Trophoblast cell (in vitro differentiated cells and primary cell): ENCODE results near the gene BSN.

ENCODE experiments used
- DNase-seq, 2 donors: peaks; one replicate each; pipeline ENCODE4 v3.0.0-alpha.2; 2016
- H2AFZ ChIP-seq: 2 replicates; pipeline ENCODE4 v1.6.1; 2013; ENCODE audit warnings: low read length, moderate library complexity, mild to moderate bottlenecking; ENCODE audit not compliant: insufficient read depth, poor library complexity
- H2AK5ac ChIP-seq: 2 replicates; pipeline ENCODE4 v1.6.1; 2013; ENCODE audit warnings: mild to moderate bottlenecking, low read length
- H2BK120ac ChIP-seq: 2 replicates; pipeline ENCODE4 v1.6.1; 2013; ENCODE audit warnings: low read length, mild to moderate bottlenecking, moderate library complexity; ENCODE audit not compliant: insufficient read depth, poor library complexity
- H2BK12ac ChIP-seq: 2 replicates; pipeline ENCODE4 v1.6.1; 2013; ENCODE audit warnings: mild to moderate bottlenecking, low read length, moderate library complexity
- H2BK5ac ChIP-seq: 2 replicates; pipeline ENCODE4 v1.6.1; 2013; ENCODE audit warnings: low read length, low read depth, moderate library complexity, mild to moderate bottlenecking; ENCODE audit not compliant: poor library complexity
- H3K14ac ChIP-seq: 2 replicates; pipeline ENCODE4 v1.6.1; 2013; ENCODE audit warnings: mild to moderate bottlenecking, low read length
- H3K18ac ChIP-seq: 2 replicates; pipeline ENCODE4 v1.6.1; 2013; ENCODE audit warnings: mild to moderate bottlenecking, low read length
- H3K23ac ChIP-seq: 2 replicates; pipeline ENCODE4 v1.6.1; 2013; ENCODE audit warnings: low read length
- H3K27ac ChIP-seq: 2 replicates; pipeline ENCODE4 v1.5.1; 2013; ENCODE audit warnings: low read depth, mild to moderate bottlenecking, inconsistent platforms, low read length, moderate library complexity
- H3K27me3 ChIP-seq: 2 replicates; pipeline ENCODE4 v1.6.1; 2013; ENCODE audit warnings: inconsistent platforms, mild to moderate bottlenecking, low read length, moderate library complexity; ENCODE audit not compliant: insufficient read depth
- H3K36me3 ChIP-seq, 2 experiments: 1 replicate in 1 of 2; 2 replicates in 1 of 2; pipeline ENCODE4 v1.6.1; 2013; ENCODE audit warnings: low read length in 2 of 2, mild to moderate bottlenecking in 2 of 2, moderate library complexity in 1 of 2; ENCODE audit not compliant: insufficient read depth in 2 of 2, control insufficient read depth in 1 of 2
- H3K4ac ChIP-seq: 2 replicates; pipeline ENCODE4 v1.6.1; 2013; ENCODE audit warnings: low read depth, mild to moderate bottlenecking, low read length, moderate library complexity
- H3K4me1 ChIP-seq, 2 experiments: 1 replicate in 1 of 2; 2 replicates in 1 of 2; pipeline ENCODE4 v1.6.1; 2013; ENCODE audit warnings: low read length in 2 of 2, mild to moderate bottlenecking in 2 of 2, moderate library complexity in 1 of 2; ENCODE audit not compliant: insufficient read depth in 2 of 2, control insufficient read depth in 1 of 2
- H3K4me2 ChIP-seq: 2 replicates; pipeline ENCODE4 v1.6.1; 2013; ENCODE audit warnings: inconsistent platforms, mild to moderate bottlenecking, low read length, moderate library complexity
- H3K4me3 ChIP-seq: 2 replicates; pipeline ENCODE4 v1.5.1; 2013; ENCODE audit warnings: mild to moderate bottlenecking, low read depth, low read length, inconsistent platforms
- H3K79me1 ChIP-seq: one replicate; pipeline ENCODE4 v1.6.1; 2013; ENCODE audit warnings: low read length
- H3K79me2 ChIP-seq: 2 replicates; pipeline ENCODE4 v1.6.1; 2013; ENCODE audit warnings: low read length, mild to moderate bottlenecking; ENCODE audit not compliant: control insufficient read depth, insufficient read depth, poor library complexity
- H3K9ac ChIP-seq: 2 replicates; pipeline ENCODE4 v1.6.1; 2013; ENCODE audit warnings: mild to moderate bottlenecking, low read length
- H3K9me3 ChIP-seq: 2 replicates; pipeline ENCODE4 v1.6.1; 2013; ENCODE audit warnings: low read depth, mild to moderate bottlenecking, control low read depth, inconsistent platforms, low read length; ENCODE audit not compliant: insufficient read depth
- H4K12ac ChIP-seq: 2 replicates; pipeline ENCODE4 v1.6.1; 2013; ENCODE audit warnings: low read depth, mild to moderate bottlenecking, low read length, moderate library complexity
- H4K8ac ChIP-seq: 2 replicates; pipeline ENCODE4 v1.6.1; 2013; ENCODE audit warnings: low read depth, mild to moderate bottlenecking, low read length, moderate library complexity
- H4K91ac ChIP-seq: one replicate; pipeline ENCODE4 v1.6.1; 2013; ENCODE audit warnings: low read depth, mild to moderate bottlenecking, low read length, moderate library complexity
- WGBS: extraction: QIAGEN DNeasy Blood & Tissue Kit; methylation state at CpG from one replicate; pipeline ENCODE4 v1.1.7; 2013; ENCODE audit warnings: missing lambda C conversion rate; ENCODE audit not compliant: insufficient read length, insufficient coverage; ENCODE audit errors: extremely low coverage; 5-methylcytosine and 5-hydroxymethylcytosine counted together

The BSN gene

GRCh38 chr3:49512781-49513355, 41.4 kb upstream of the BSN start:
- Histone ChIP-seq H3K14ac (peak overlapping the region; percentile 50), H3K23ac (no peak overlapping the region), H2AFZ (no peak overlapping the region), H4K8ac (no peak overlapping the region), H4K91ac (peak overlapping the region; percentile 46), H3K4me3 (no peak overlapping the region), H3K27ac (peak overlapping the region; percentile 81), H3K36me3 (peaks cover 25 to 39% of the 10 kb centered on the region in 2 experiments), H3K4ac (no peak overlapping the region), H3K9me3 (no peaks in the 10 kb centered on the region), H2AK5ac (no peak overlapping the region), H3K79me1 (peaks cover 10% of the 10 kb centered on the region), H2BK12ac (no peak overlapping the region), H2BK120ac (no peak overlapping the region), H3K4me1 (peaks cover 5 to 12% of the 10 kb centered on the region in 2 experiments), H3K9ac (no peak overlapping the region), H4K12ac (no peak overlapping the region), H3K79me2 (peaks cover 1% of the 10 kb centered on the region), H3K18ac (no peak overlapping the region), H2BK5ac (peak overlapping the region; percentile 74), H3K4me2 (peak overlapping the region; percentile 32), H3K27me3 (no peaks in the 10 kb centered on the region)
- no CpG with 5 or more reads among the region's 1 CpG for WGBS
- peak; percentile 84 to 96 for DNase-seq

GRCh38 chr3:49513494-49514124, 40.7 kb upstream of the BSN start:
- no peak overlapping the region for H3K23ac ChIP-seq
- H2BK120ac ChIP-seq: peak overlapping the region; percentile 72
- peak overlapping the region; percentile 8 for H3K4ac ChIP-seq
- H3K9ac ChIP-seq: no peak overlapping the region
- H3K27me3 ChIP-seq: no peaks in the 10 kb centered on the region
- peaks cover 5 to 12% of the 10 kb centered on the region in 2 experiments for H3K4me1 ChIP-seq
- peaks cover 1% of the 10 kb centered on the region for H3K79me2 ChIP-seq
- H4K12ac ChIP-seq: no peak overlapping the region
- H2AK5ac ChIP-seq: peak overlapping the region; percentile 3
- H3K9me3 ChIP-seq: no peaks in the 10 kb centered on the region
- peak in 1 of 2 donors; percentile 74 for DNase-seq
- no peak overlapping the region for H3K4me3 ChIP-seq
- H2BK12ac ChIP-seq: peak overlapping the region; percentile 37
- H3K4me2 ChIP-seq: no peak overlapping the region
- peaks cover 10% of the 10 kb centered on the region for H3K79me1 ChIP-seq
- peak overlapping the region; percentile 81 for H3K27ac ChIP-seq
- H4K8ac ChIP-seq: peak overlapping the region; percentile 2
- peaks cover 30 to 46% of the 10 kb centered on the region in 2 experiments for H3K36me3 ChIP-seq
- peak overlapping the region; percentile 3 for H3K18ac ChIP-seq
- no peak overlapping the region for H2AFZ ChIP-seq
- no CpG with 5 or more reads among the region's 4 CpGs for WGBS
- H2BK5ac ChIP-seq: peak overlapping the region; percentile 74
- peak overlapping the region; percentile 36 for H3K14ac ChIP-seq
- peak overlapping the region; percentile 46 for H4K91ac ChIP-seq

DNA sequence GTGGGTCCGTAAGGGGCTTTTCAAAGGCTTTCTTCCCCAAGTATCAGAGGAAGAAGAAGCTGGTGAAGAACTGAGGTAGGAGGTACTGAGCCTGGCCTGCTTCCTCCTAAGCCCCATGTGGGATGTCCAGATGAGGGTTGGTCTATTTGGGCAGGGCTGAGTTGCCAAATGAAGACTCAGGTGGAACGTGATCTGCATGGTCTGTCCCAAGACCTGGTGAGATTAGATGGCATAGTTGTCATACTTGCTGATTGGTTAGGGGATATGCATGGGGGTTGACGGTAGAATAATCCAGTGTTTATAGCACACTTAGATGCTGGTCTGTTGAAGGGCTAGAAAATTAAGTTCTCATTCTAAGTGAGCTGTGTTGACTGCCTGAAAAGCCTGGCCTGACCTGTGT, 36.3 kb upstream of the BSN start:
- no peak overlapping the region for H4K8ac ChIP-seq
- no peaks in the 10 kb centered on the region for H3K27me3 ChIP-seq
- H3K36me3 ChIP-seq: peaks cover 43 to 57% of the 10 kb centered on the region in 2 experiments
- no peak overlapping the region for H4K12ac ChIP-seq
- peaks cover 5% of the 10 kb centered on the region for H3K79me2 ChIP-seq
- H2AFZ ChIP-seq: no peak overlapping the region
- no peak overlapping the region for H2BK12ac ChIP-seq
- H3K27ac ChIP-seq: no peak overlapping the region
- no peak overlapping the region for H2BK5ac ChIP-seq
- no peak overlapping the region for H3K4ac ChIP-seq
- peaks cover 3 to 11% of the 10 kb centered on the region in 2 experiments for H3K4me1 ChIP-seq
- peak overlapping the region; percentile 17 for H3K23ac ChIP-seq
- H3K4me3 ChIP-seq: no peak overlapping the region
- H3K9me3 ChIP-seq: no peaks in the 10 kb centered on the region
- no peak overlapping the region for H2AK5ac ChIP-seq
- DNase-seq: peak; percentile 71 to 92
- H3K9ac ChIP-seq: no peak overlapping the region
- no peak overlapping the region for H2BK120ac ChIP-seq
- no peak overlapping the region for H4K91ac ChIP-seq
- peaks cover 7% of the 10 kb centered on the region for H3K79me1 ChIP-seq
- no CpG with 5 or more reads among the region's 3 CpGs for WGBS
- H3K14ac ChIP-seq: no peak overlapping the region
- no peak overlapping the region for H3K4me2 ChIP-seq
- no peak overlapping the region for H3K18ac ChIP-seq

GRCh38 chr3:49518441-49518840, 35.8 kb upstream of the BSN start:
- no peak overlapping the region for H4K8ac ChIP-seq
- no peaks in the 10 kb centered on the region for H3K9me3 ChIP-seq
- H3K79me1 ChIP-seq: peaks cover 3% of the 10 kb centered on the region
- DNase-seq: no peak
- no peak overlapping the region for H2BK120ac ChIP-seq
- no peak overlapping the region for H4K91ac ChIP-seq
- no peak overlapping the region for H3K4me3 ChIP-seq
- no peak overlapping the region for H4K12ac ChIP-seq
- no peak overlapping the region for H3K23ac ChIP-seq
- H3K27ac ChIP-seq: no peak overlapping the region
- no peak overlapping the region for H3K4me2 ChIP-seq
- no peak overlapping the region for H2BK5ac ChIP-seq
- no peak overlapping the region for H2AFZ ChIP-seq
- H3K36me3 ChIP-seq: peaks cover 41 to 56% of the 10 kb centered on the region in 2 experiments
- no peak overlapping the region for H3K4ac ChIP-seq
- no peak overlapping the region for H3K14ac ChIP-seq
- H2AK5ac ChIP-seq: no peak overlapping the region
- no peaks in the 10 kb centered on the region for H3K27me3 ChIP-seq
- peaks cover 6% of the 10 kb centered on the region for H3K79me2 ChIP-seq
- no peak overlapping the region for H3K18ac ChIP-seq
- WGBS: no CpG with 5 or more reads among the region's 5 CpGs
- no peak overlapping the region for H2BK12ac ChIP-seq
- peaks cover under 1 to 6% of the 10 kb centered on the region in 2 experiments for H3K4me1 ChIP-seq
- H3K9ac ChIP-seq: no peak overlapping the region
